ENCODE data around the gene PDE9A. TPM values are rescaled to one million over a fixed set of nuclear protein-coding genes. Genes with fewer than 3 reads are reported as not detected.
"Not testable (repeated sequence)": the region's sequence is repeated elsewhere in the genome, so short reads cannot be mapped to it uniquely, and the experiment has no call there.

The PDE9A gene
- total RNA-seq, 1 experiment from 2014 or later: 44.8 TPM

DNA sequence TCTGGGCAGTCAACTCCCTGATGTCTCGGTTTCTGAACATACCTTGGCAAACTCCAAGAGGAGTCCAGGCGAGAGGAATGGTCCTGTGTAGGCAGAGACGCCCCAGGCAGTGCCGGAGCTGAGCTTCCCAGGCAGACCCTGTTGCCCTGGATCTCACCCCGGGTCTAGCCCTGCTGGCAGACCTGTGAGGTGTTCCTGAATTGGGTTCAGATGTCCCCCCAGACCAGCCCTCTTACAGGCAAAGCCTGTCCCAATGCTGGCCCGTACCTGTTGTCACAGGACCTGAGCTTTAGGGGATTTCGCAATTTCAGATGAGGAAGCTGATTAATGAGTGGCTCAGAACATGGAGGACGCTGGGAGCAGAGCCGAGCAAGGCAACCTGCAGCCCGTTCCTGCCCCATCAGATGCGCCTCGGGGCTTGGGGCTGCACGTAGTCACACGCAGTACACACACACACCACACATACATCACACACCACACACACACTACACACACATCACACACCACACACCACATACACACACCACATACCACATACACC lies 38.5 kb upstream of the PDE9A start:
- H3K9me3 Mint-ChIP-seq: peaks cover 7% of the 10 kb centered on the region
- no peak for TF ChIP-seq NR3C1 (CRISPR knock-in tag; conservative IDR thresholded peaks at IDR 0.05; ENCODE audit: low read depth)
- H3K36me3 Mint-ChIP-seq: peaks cover 4% of the 10 kb centered on the region; the same call in 1 of the 2 replicates
- CTCF ChIA-PET: interaction anchor here (1.0 to 1.2 kb wide), 3 partner anchors 22 to 54 kb away, joined by 3 to 9 read pairs (median 4); no protein-coding TSS in a partner anchor
- H3K4me1 Mint-ChIP-seq: no peaks in the 10 kb centered on the region
- POLR2A ChIA-PET: no interaction called here
- peaks cover 17% of the 10 kb centered on the region for H3K27me3 Mint-ChIP-seq (ENCODE audit: low read depth)
- ATAC-seq (peak; percentile 79), DNase-seq (ENCODE audit: low spot score) (no peak)
- H3K27ac Mint-ChIP-seq: no peak overlapping the region
- no peak overlapping the region for H3K4me3 Mint-ChIP-seq

DNA sequence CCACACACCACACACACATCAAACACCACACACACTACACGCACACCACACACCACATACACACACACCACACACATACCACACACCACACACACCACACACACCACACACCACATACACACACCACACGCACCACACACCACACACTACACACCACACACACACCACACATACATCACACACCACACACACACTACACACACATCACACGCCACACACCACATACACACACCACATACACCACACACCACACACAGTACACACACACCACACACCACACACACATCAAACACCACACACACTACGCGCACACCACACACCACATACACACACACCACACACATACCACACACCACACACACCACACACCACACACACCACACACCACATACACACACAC lies 38.0 kb upstream of the PDE9A start:
- H3K4me1 Mint-ChIP-seq; H3K27ac Mint-ChIP-seq; DNase-seq (ENCODE audit: low spot score); POLR2A ChIA-PET; H3K4me3 Mint-ChIP-seq; ATAC-seq; H3K9me3 Mint-ChIP-seq; H3K36me3 Mint-ChIP-seq: not testable (repeated sequence)
- H3K27me3 Mint-ChIP-seq (ENCODE audit: low read depth): peaks cover 17% of the 10 kb centered on the region
- CTCF ChIA-PET: interaction anchor here (1.0 to 1.2 kb wide), 3 partner anchors 22 to 53 kb away, joined by 3 to 9 read pairs (median 4); no protein-coding TSS in a partner anchor

DNA sequence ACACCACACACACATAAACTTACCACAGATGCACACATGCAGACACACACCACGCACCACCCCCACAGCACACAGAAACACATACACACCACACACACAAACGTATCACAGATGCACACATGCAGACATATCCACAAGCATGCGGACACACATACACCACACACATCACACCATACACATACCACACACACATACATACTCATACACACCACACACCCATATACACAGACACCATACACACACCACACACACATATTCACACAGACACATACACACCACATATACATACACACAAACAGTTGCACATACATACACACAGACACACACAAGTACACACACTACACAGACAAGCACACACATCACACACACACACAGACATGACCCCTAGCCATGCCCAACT lies 37.5 kb upstream of the PDE9A start:
- Mint-ChIP-seq H3K36me3 (peaks cover 4% of the 10 kb centered on the region; the same call in 1 of the 2 replicates), H3K27me3 (ENCODE audit: low read depth) (peaks cover 17% of the 10 kb centered on the region), H3K27ac (no peak overlapping the region), H3K4me1 (peaks cover 2% of the 10 kb centered on the region; the same call in 1 of the 2 replicates), H3K9me3 (peaks cover 7% of the 10 kb centered on the region), H3K4me3 (no peak overlapping the region)
- no peak for ATAC-seq
- ChIA-PET CTCF (interaction anchor here (0.9 kb wide), 1 partner anchor 16 kb away, joined by 3 read pairs; no protein-coding TSS in a partner anchor), POLR2A (no interaction called here)
- no peak for DNase-seq (ENCODE audit: low spot score)
- no peak for TF ChIP-seq ATF1 (CRISPR knock-in tag; IDR thresholded peaks at IDR 0.05)
- TF ChIP-seq, protein P1, sequence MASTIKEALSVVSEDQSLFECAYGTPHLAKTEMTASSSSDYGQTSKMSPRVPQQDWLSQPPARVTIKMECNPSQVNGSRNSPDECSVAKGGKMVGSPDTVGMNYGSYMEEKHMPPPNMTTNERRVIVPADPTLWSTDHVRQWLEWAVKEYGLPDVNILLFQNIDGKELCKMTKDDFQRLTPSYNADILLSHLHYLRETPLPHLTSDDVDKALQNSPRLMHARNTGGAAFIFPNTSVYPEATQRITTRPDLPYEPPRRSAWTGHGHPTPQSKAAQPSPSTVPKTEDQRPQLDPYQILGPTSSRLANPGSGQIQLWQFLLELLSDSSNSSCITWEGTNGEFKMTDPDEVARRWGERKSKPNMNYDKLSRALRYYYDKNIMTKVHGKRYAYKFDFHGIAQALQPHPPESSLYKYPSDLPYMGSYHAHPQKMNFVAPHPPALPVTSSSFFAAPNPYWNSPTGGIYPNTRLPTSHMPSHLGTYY (CRISPR knock-in tag; IDR thresholded peaks at IDR 0.05): no peak
- TF ChIP-seq, protein P2, sequence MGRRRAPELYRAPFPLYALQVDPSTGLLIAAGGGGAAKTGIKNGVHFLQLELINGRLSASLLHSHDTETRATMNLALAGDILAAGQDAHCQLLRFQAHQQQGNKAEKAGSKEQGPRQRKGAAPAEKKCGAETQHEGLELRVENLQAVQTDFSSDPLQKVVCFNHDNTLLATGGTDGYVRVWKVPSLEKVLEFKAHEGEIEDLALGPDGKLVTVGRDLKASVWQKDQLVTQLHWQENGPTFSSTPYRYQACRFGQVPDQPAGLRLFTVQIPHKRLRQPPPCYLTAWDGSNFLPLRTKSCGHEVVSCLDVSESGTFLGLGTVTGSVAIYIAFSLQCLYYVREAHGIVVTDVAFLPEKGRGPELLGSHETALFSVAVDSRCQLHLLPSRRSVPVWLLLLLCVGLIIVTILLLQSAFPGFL (CRISPR knock-in tag; IDR thresholded peaks at IDR 0.05; ENCODE audit: borderline replicate concordance): no peak
- no peak for TF ChIP-seq CREM (CRISPR knock-in tag; IDR thresholded peaks at IDR 0.05)
- TF ChIP-seq FOXK1 (CRISPR knock-in tag; IDR thresholded peaks at IDR 0.05): no peak
- TF ChIP-seq GABPB1 (CRISPR knock-in tag; IDR thresholded peaks at IDR 0.05): no peak
- no peak for TF ChIP-seq HMGA2 (CRISPR knock-in tag; IDR thresholded peaks at IDR 0.05)
- TF ChIP-seq MYBL2 (CRISPR knock-in tag; IDR thresholded peaks at IDR 0.05): no peak

DNA sequence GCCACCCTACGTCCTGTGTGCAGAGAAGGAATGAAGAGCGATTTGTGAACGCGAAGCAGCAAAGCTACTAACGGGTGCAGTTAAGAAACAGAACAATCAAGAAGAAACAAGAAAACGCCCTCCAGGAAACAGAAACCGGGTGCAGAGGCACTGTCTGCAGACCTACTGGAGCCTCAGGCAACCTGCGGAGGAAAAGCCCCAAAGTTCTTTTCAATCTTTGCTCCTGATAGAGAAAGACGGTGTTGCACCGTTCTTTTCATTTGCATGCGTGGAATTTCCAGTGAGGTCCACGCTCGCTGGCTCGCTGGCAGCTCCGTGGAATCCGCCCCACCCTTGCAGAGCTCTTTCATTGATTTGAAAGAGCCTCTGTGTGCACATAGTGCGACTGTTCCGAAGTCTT lies 37.0 kb upstream of the PDE9A start:
- ATAC-seq: no peak
- TF ChIP-seq ESRRA (CRISPR knock-in tag; IDR thresholded peaks at IDR 0.05; ENCODE audit: borderline replicate concordance) (no peak), ZNF232 (CRISPR knock-in tag; IDR thresholded peaks at IDR 0.05) (no peak), GRHL2 (CRISPR knock-in tag; IDR thresholded peaks at IDR 0.05; ENCODE audit: insufficient replicate concordance, severe bottlenecking) (no peak), SMAD4 (CRISPR knock-in tag; IDR thresholded peaks at IDR 0.05) (no peak), JUN (CRISPR knock-in tag; IDR thresholded peaks at IDR 0.05) (no peak), OVOL2 (CRISPR knock-in tag; IDR thresholded peaks at IDR 0.05; ENCODE audit: borderline replicate concordance) (no peak), JAZF1 (CRISPR knock-in tag; IDR thresholded peaks at IDR 0.05) (no peak), RORB (CRISPR knock-in tag; IDR thresholded peaks at IDR 0.05) (no peak), TEAD4 (CRISPR knock-in tag; IDR thresholded peaks at IDR 0.05) (no peak), NFATC4 (CRISPR knock-in tag; IDR thresholded peaks at IDR 0.05) (no peak)
- TF ChIP-seq, protein P2 (CRISPR knock-in tag; IDR thresholded peaks at IDR 0.05; ENCODE audit: borderline replicate concordance): no peak
- TF ChIP-seq, protein P3, sequence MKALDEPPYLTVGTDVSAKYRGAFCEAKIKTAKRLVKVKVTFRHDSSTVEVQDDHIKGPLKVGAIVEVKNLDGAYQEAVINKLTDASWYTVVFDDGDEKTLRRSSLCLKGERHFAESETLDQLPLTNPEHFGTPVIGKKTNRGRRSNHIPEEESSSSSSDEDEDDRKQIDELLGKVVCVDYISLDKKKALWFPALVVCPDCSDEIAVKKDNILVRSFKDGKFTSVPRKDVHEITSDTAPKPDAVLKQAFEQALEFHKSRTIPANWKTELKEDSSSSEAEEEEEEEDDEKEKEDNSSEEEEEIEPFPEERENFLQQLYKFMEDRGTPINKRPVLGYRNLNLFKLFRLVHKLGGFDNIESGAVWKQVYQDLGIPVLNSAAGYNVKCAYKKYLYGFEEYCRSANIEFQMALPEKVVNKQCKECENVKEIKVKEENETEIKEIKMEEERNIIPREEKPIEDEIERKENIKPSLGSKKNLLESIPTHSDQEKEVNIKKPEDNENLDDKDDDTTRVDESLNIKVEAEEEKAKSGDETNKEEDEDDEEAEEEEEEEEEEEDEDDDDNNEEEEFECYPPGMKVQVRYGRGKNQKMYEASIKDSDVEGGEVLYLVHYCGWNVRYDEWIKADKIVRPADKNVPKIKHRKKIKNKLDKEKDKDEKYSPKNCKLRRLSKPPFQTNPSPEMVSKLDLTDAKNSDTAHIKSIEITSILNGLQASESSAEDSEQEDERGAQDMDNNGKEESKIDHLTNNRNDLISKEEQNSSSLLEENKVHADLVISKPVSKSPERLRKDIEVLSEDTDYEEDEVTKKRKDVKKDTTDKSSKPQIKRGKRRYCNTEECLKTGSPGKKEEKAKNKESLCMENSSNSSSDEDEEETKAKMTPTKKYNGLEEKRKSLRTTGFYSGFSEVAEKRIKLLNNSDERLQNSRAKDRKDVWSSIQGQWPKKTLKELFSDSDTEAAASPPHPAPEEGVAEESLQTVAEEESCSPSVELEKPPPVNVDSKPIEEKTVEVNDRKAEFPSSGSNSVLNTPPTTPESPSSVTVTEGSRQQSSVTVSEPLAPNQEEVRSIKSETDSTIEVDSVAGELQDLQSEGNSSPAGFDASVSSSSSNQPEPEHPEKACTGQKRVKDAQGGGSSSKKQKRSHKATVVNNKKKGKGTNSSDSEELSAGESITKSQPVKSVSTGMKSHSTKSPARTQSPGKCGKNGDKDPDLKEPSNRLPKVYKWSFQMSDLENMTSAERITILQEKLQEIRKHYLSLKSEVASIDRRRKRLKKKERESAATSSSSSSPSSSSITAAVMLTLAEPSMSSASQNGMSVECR (CRISPR knock-in tag; IDR thresholded peaks at IDR 0.05; ENCODE audit: borderline replicate concordance): no peak
- CTCF ChIA-PET: interaction anchor here (0.9 kb wide), 1 partner anchor 16 kb away, joined by 3 read pairs; no protein-coding TSS in a partner anchor
- POLR2A ChIA-PET: no interaction called here
- Mint-ChIP-seq H3K4me3 (no peak overlapping the region), H3K36me3 (peaks cover 4% of the 10 kb centered on the region; the same call in 1 of the 2 replicates), H3K9me3 (peaks cover 7% of the 10 kb centered on the region), H3K27ac (no peak overlapping the region), H3K27me3 (ENCODE audit: low read depth) (peaks cover 17% of the 10 kb centered on the region), H3K4me1 (peaks cover 7% of the 10 kb centered on the region; the same call in 1 of the 2 replicates)
- DNase-seq (ENCODE audit: low spot score): no peak

All from WTC11 (cell line).